Naive B cell (primary cell): ENCODE data around the gene SEMA4D. TPM values are rescaled to one million over a fixed set of nuclear protein-coding genes. Genes with fewer than 3 reads are reported as not detected.

Experiments
- ATAC-seq, 2 donors: fragments of 150-1000 bp; cut with Tn5 transposase; 2 replicates each; pipeline ENCODE4 v1.10.0; 2021; ENCODE audit warnings: low read depth in 2 of 2, mild to moderate bottlenecking in 2 of 2, moderate library complexity in 2 of 2
- DNase-seq: peaks from one replicate; pipeline ENCODE4 v3.0.0; 2022
- H3K27ac Mint-ChIP-seq, 6 donors: one replicate each; pipeline ENCODE4 v1.8.0; 2020 to 2022; ENCODE audit warnings: mild to moderate bottlenecking in 6 of 6, mixed read lengths in 6 of 6, moderate library complexity in 5 of 6, inconsistent platforms in 2 of 6
- H3K27me3 Mint-ChIP-seq, 3 donors: one replicate each; pipeline ENCODE4 v1.8.0; 2021 to 2022; ENCODE audit warnings: mixed read lengths in 3 of 3, mild to moderate bottlenecking in 1 of 3
- H3K36me3 Mint-ChIP-seq, 2 donors: one replicate each; pipeline ENCODE4 v1.8.0; 2020 to 2022; ENCODE audit warnings: mixed read lengths in 2 of 2, inconsistent platforms in 1 of 2, mild to moderate bottlenecking in 1 of 2
- H3K4me1 Mint-ChIP-seq, 3 donors: one replicate each; pipeline ENCODE4 v1.8.0; 2020 to 2022; ENCODE audit warnings: mixed read lengths in 3 of 3, inconsistent platforms in 1 of 3, mild to moderate bottlenecking in 1 of 3, moderate library complexity in 1 of 3
- H3K4me3 Mint-ChIP-seq, 8 donors: one replicate each; pipeline ENCODE4 v1.8.0; 2020 to 2022; ENCODE audit warnings: mild to moderate bottlenecking in 8 of 8, mixed read lengths in 8 of 8, moderate library complexity in 8 of 8, inconsistent platforms in 2 of 8
- H3K9me3 Mint-ChIP-seq, 7 donors: one replicate each; pipeline ENCODE4 v1.8.0; 2020 to 2022; ENCODE audit warnings: mixed read lengths in 7 of 7, mild to moderate bottlenecking in 5 of 7, inconsistent platforms in 2 of 7, moderate library complexity in 1 of 7
- polyA plus RNA-seq, 6 donors: library from polyadenylated mRNA; unstranded; fragments of 300-500 nt; fragmentation: Illumina TruSeq; gene quantifications; one replicate each; pipeline ENCODE4 v1.2.3, GENCODE V29; 2021; ENCODE audit warnings: low read depth in 6 of 6

SEMA4D gene
- polyA plus RNA-seq, 6 donors from 2014 or later = 13.4 to 38.2 (median 21.5) TPM

DNA sequence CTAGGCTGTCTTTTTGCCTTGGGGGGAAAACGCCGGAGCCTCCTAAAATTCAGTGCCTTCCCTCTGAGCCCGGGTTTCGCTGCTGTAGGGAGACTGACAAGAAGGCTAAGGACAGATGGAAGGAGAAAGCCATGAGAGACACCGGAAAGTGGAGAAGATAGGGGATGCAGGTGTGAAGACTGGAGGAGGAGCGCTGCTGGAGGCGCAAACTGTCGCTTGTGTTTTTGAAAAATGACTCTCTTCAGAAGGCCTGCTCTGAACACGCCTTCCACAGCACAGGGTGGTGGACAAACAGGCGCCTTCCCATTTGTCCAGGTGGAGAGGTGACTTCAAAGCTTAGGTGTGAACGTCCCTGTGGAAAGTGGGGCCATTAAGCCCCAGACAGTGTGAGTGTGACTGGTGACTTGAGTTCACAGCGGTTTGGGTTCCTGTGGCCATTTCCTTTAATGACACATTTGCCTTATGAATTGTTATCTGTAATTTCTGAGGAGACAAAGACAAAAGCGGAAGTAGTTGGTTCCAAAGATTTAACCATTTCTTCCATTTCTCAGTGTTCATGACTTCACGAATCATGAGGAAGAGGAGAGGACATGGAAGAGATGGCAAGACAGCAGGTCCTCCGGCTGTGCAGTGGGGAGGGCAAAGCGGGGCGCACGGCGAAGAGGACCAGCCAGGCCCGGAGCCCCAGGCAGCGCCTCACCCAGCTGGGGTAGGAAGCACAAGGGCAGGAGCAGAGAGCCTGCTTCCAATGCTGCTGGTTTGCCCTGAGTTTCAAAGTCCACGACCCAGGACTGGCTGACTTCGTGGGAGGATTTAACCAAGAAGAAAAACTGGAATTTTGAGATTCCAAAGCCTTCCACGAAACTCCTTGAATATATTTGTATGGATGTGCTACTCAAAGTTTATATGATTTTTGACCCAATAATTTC, 27.8 kb upstream of the SEMA4D start:
- peak overlapping the region; percentile 14 to 98 (median 90) for H3K27ac Mint-ChIP-seq
- no peaks in the 10 kb centered on the region for H3K27me3 Mint-ChIP-seq
- H3K36me3 Mint-ChIP-seq = peaks cover 0 to 3% of the 10 kb centered on the region in 2 donors
- DNase-seq (no peak), ATAC-seq (no peak)
- peaks cover 54 to 64% (median 58%) of the 10 kb centered on the region in 3 donors for H3K4me1 Mint-ChIP-seq
- H3K4me3 Mint-ChIP-seq = peak overlapping the region in 2 of 8 donors; percentile 56 to 65
- H3K9me3 Mint-ChIP-seq = peaks cover 0 to 19% (median 4%) of the 10 kb centered on the region in 7 donors

DNA sequence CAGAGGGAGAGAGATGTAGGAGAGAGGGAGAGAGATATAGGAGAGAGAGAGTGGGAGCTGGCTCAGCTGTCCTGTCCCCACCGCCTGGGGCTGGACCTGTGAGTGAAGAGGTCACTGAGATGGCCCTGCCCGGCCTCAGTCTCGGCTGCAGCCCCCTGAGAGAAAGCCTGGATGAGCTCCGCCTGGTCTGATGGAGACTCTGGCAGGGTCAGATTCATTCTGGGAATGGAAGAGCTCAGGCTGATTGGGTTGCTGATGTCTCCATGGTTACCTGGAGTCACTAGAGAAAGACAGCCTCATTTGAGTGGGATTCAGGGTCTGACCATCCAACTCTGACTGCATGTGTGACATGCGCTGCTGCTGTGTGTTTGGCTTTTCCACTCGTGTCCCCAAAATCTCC, 27.1 kb upstream of the SEMA4D start:
- DNase-seq (no peak), ATAC-seq (no peak)
- Mint-ChIP-seq H3K27me3 (no peaks in the 10 kb centered on the region), H3K27ac (peak overlapping the region in 5 of 6 donors; percentile 75 to 98 (median 91)), H3K9me3 (peaks cover 0 to 19% (median 4%) of the 10 kb centered on the region in 7 donors), H3K4me1 (peaks cover 59 to 71% (median 60%) of the 10 kb centered on the region in 3 donors), H3K36me3 (peaks cover 0 to 3% of the 10 kb centered on the region in 2 donors), H3K4me3 (peak overlapping the region in 4 of 8 donors; percentile 25 to 72 (median 52))

DNA sequence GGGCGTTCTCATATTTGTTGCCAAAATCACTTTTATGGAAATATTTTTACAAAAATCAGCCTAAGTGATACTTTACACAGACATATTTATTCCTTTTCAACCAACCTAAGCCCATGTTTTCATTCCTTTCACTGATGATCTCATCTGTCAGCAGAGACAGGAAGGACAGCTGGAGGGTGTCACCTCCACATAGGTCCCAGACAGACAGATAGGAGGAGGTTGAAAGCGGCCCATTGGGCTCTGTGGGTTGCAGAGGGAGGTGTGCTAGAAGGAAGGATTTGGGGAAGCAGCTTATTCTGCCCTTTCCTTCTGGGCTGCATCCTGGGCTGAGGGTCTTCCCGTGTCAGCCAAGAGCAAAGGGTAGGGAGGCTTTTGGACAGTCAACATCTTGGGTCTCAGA, 26.0 kb upstream of the SEMA4D start:
- H3K4me1 Mint-ChIP-seq = peaks cover 65 to 81% (median 69%) of the 10 kb centered on the region in 3 donors
- H3K4me3 Mint-ChIP-seq = peak overlapping the region in 6 of 8 donors; percentile 2 to 72 (median 46)
- peaks cover 0 to 19% (median 4%) of the 10 kb centered on the region in 7 donors for H3K9me3 Mint-ChIP-seq
- H3K36me3 Mint-ChIP-seq = peaks cover 0 to 3% of the 10 kb centered on the region in 2 donors
- no peaks in the 10 kb centered on the region for H3K27me3 Mint-ChIP-seq
- ATAC-seq (no peak), DNase-seq (no peak)
- H3K27ac Mint-ChIP-seq = peak overlapping the region; percentile 51 to 99 (median 94)

DNA sequence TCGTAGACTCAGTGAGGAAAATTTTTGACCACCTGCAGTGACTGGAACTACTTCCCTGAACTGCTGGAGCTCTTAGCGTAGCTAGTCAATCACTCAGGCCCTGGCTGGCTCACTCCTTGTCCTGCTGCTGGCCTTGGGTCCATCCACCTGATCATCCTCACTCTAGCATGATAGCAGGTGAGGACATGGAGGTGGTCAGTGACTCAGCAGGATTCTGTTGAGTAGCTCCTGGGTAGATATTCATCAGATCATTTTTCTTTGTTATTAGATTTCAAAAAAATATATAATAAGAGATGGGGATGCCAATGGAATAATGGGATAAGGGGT, 25.0 kb upstream of the SEMA4D start:
- DNase-seq (no peak), ATAC-seq (peak; percentile 8 to 9)
- H3K27me3 Mint-ChIP-seq = no peaks in the 10 kb centered on the region
- H3K4me3 Mint-ChIP-seq = peak overlapping the region in 5 of 8 donors; percentile 59 to 88 (median 83)
- H3K9me3 Mint-ChIP-seq = peaks cover 0 to 13% (median under 1%) of the 10 kb centered on the region in 7 donors
- no peaks in the 10 kb centered on the region for H3K36me3 Mint-ChIP-seq
- H3K4me1 Mint-ChIP-seq = peaks cover 69 to 88% (median 73%) of the 10 kb centered on the region in 3 donors
- peak overlapping the region; percentile 89 to 99 (median 98) for H3K27ac Mint-ChIP-seq

DNA sequence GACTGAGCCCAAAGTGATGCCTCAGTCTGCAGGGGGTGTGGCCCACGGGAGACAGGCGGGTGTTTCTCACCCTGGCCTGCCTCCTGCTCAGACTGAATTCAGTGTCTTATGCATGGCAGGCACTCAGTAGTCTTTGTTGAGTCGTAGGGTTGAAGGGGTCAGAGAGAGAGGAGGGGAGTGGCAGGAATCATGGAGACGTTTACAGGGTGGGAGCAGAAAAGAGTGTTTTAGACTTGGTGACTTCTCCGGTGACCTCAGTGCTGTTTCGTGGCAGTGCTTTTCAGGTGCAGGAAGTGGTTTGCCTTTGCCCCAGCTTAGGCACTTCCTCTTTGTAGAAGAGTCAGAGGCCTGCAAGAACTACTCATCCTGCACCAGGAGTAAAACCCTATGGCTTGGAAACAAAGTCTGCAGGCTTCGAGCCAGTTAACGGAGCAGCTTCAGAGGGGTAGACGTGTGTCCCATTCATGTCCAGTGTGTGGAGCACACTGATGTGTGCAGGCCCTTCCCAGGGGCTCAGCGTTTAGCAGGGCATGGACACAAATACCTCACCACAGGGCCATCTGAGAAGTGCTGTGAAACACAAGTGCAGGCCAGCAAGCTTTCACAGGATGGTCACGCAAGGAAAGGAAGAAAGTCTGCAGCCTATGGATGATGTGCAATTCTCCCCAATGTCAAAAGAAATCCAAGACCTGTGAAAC, 24.5 kb upstream of the SEMA4D start:
- DNase-seq (peak; percentile 84), ATAC-seq (peak; percentile 96)
- Mint-ChIP-seq H3K36me3 (no peaks in the 10 kb centered on the region), H3K4me1 (peaks cover 69 to 89% (median 75%) of the 10 kb centered on the region in 3 donors), H3K4me3 (peak overlapping the region; percentile 51 to 88 (median 72)), H3K9me3 (peaks cover 0 to 8% (median 0%) of the 10 kb centered on the region in 7 donors), H3K27me3 (no peaks in the 10 kb centered on the region), H3K27ac (peak overlapping the region; percentile 89 to 99 (median 98))

DNA sequence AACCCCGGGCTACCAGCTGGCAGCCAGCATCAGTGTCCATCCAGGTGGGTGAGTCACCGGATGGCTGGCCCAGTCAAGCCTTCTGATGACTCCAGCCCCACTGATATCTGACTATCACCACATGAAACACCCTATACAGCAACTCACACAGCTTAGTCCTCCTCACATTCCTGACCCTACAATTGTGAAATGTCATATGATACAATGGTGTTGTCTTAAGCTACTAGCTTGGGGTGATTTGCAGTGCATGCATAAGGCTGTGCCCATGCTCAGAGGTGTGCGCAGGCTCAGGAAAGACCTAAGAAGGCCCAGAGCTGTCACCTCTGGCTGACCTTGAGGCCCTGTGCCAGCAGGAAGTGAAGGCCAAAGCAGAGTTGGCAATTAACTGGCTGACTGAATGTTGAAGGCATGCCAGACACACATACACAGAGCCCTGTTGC, 21.5 kb upstream of the SEMA4D start:
- Mint-ChIP-seq H3K27ac (peak overlapping the region in 4 of 6 donors; percentile 6 to 38 (median 18)), H3K9me3 (no peaks in the 10 kb centered on the region), H3K27me3 (no peaks in the 10 kb centered on the region), H3K4me3 (peak overlapping the region in 2 of 8 donors; percentile 32 to 73), H3K4me1 (peaks cover 46 to 71% (median 58%) of the 10 kb centered on the region in 3 donors), H3K36me3 (no peaks in the 10 kb centered on the region)
- ATAC-seq (no peak), DNase-seq (no peak)

DNA sequence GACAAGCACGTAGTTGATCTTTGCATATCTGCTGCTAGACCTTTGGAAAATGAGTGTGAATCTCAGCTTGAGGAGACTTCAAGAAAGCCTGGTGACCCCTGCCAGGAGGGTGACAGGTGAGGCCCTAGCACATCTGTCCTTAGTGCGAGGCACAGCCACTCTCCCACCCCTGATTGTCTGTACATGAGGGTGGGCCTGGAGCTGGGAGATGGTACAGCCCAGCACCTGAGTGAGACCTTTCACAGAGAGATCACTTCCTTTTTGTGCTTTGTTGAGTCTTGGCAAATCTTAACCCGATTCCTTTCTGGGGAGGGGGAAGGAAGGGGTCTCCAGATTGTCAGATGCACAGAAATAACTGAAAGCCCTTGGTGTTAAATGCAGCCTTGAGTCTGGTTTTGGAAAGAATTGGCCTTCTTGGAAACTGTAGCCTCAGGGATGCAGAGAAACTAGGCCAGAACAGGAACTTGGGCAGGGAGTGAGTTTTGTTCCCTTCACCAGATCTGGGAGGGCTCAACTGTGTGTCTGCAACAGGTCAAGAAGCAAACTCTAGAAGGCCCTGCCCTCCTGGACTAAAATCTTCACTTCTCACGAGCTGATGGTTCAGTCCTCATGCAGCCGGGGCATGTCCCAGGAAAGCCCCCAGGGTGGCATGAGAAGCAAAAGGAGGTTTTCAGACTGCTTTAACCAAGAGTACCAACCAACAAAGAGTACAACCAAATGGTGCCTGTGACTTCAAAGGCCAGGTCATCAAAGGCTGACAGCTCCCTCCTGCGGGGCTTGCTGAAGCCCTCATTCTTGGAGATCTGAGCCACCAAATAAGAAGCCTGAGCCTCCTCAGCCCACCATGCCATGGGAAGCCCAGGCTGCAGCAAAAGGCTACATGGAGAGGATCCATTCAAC, 20.8 kb upstream of the SEMA4D start:
- ATAC-seq (no peak), DNase-seq (no peak)
- H3K4me1 Mint-ChIP-seq = peaks cover 39 to 65% (median 51%) of the 10 kb centered on the region in 3 donors

DNA sequence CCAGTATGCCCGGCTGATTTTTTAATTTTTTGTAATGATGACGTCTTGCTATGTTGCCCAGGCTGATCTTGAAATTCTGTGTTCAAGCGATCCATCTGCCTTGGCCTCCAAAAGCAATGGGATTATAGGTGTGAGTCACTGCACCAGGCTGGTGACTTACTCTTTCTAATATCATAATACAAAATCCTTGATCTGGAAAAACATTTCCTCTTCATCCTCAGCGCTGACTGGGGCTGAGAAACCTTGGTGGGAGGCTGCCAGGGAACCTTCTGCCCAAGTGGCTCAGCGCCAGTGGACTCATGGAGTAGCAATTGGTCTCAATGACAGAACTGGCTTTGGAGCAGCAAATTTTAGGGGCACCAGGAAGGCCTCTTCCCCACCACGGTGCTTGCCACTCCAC, 17.5 kb upstream of the SEMA4D start:
- Mint-ChIP-seq H3K4me3 (no peak overlapping the region), H3K9me3 (no peaks in the 10 kb centered on the region), H3K36me3 (no peaks in the 10 kb centered on the region), H3K27ac (no peak overlapping the region), H3K4me1 (peaks cover 36 to 53% (median 43%) of the 10 kb centered on the region in 3 donors), H3K27me3 (no peaks in the 10 kb centered on the region)
- ATAC-seq (no peak), DNase-seq (no peak)

More for the DNA sequence above, 20.8 kb upstream of the SEMA4D start:
- Mint-ChIP-seq H3K36me3 (no peaks in the 10 kb centered on the region), H3K4me3 (peak overlapping the region in 1 of 8 donors; percentile 8), H3K27me3 (no peaks in the 10 kb centered on the region), H3K27ac (peak overlapping the region; percentile 16 to 82 (median 52)), H3K9me3 (no peaks in the 10 kb centered on the region)

DNA sequence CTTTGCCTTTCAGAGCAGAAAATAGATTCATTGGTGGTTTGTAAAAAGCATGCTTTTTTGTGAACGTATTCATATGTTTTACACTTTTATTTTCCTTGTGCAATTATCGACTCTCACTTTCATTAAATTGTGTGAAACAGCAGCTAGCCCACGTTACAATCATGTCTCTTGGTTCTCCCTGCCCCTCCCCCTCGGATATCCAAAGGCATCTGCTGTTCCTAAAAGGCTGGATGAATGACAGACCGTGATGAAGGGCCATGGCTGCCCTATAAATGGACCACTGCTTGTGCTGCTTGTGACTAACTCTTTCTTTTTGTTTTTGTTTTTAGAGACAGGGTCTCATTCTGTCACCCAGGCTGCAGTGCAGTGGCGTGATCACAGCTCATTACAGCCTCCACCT, 17.0 kb upstream of the SEMA4D start:
- Mint-ChIP-seq H3K4me1 (peaks cover 39 to 53% (median 46%) of the 10 kb centered on the region in 3 donors), H3K36me3 (no peaks in the 10 kb centered on the region), H3K9me3 (no peaks in the 10 kb centered on the region), H3K4me3 (peak overlapping the region in 1 of 8 donors; percentile 72), H3K27ac (no peak overlapping the region), H3K27me3 (no peaks in the 10 kb centered on the region)
- no peak for DNase-seq
- ATAC-seq = no peak

DNA sequence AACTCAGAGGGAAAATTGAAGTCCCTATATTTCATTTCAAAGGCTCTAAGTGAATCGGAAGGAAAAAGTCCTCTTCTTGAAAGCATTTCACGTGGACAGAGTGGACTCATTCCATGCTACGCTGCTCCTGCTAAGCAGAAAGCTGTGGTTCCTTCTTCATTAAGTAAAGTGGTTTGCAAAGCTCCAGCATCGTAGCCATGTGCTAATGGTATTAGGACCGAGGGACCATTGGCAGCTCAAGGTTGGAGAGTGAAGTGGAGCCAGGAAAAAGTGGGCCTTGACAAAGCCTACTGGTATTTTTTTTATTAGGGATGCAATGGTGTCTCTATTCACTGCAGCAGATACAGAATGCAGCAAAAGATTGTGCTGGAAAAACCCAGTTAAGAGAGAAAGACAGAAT, 16.4 kb upstream of the SEMA4D start:
- Mint-ChIP-seq H3K36me3 (no peaks in the 10 kb centered on the region), H3K4me1 (peaks cover 39 to 53% (median 46%) of the 10 kb centered on the region in 3 donors), H3K9me3 (no peaks in the 10 kb centered on the region), H3K27ac (peak overlapping the region in 1 of 6 donors; percentile 61), H3K4me3 (no peak overlapping the region), H3K27me3 (no peaks in the 10 kb centered on the region)
- DNase-seq (no peak), ATAC-seq (no peak)

DNA sequence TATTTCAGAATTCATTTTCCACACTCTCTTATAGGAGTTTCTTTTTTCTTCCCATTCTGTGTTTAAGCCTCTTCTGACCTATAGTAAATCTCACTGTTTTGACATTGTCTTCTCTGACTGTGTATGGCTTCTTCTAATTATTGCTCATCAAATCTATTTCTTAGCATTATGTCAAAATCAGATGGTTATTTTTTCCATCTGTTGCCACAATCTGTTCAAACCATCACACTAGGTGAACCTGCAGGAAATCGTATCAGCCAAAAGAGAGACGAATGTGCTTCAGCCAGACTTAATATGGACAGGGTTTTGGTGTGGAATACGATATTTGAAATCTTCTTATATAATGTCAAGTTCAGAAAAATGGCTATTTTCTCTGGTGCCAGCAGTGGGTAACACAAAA, 15.9 kb upstream of the SEMA4D start:
- Mint-ChIP-seq H3K27me3 (no peaks in the 10 kb centered on the region), H3K27ac (no peak overlapping the region), H3K4me1 (peaks cover 39 to 53% (median 46%) of the 10 kb centered on the region in 3 donors), H3K9me3 (no peaks in the 10 kb centered on the region), H3K36me3 (no peaks in the 10 kb centered on the region), H3K4me3 (no peak overlapping the region)
- no peak for DNase-seq
- ATAC-seq = no peak

DNA sequence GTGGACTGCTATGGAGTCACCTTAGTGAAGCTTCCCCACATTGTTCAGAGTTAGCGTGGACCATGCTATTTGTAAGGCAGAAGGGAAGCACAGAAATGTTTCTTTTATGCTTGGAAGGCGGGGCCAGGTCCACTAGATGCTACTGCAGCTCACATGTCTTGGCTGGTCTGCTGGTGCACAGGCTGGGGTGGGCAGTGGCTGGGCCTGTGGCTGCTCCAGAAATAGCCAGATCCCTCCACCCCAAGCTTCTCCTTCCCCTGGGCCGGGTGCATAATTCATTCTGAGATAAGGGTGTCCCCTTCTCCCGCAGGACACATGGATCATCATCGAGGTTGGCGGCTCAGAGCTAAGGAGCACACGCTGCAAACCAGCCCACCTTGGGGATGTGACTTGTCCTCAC, 14.5 kb upstream of the SEMA4D start:
- Mint-ChIP-seq H3K9me3 (no peaks in the 10 kb centered on the region), H3K36me3 (no peaks in the 10 kb centered on the region), H3K4me1 (peaks cover 46 to 58% (median 48%) of the 10 kb centered on the region in 3 donors), H3K27ac (peak overlapping the region in 1 of 6 donors; percentile 44), H3K27me3 (no peaks in the 10 kb centered on the region), H3K4me3 (no peak overlapping the region)
- no peak for ATAC-seq
- no peak for DNase-seq
